Epithelial cell of esophagus (primary cell): ENCODE measurements around the gene SPRR1B.
A peak's percentile ranks its signal among the peaks of the same experiment; 100 is the strongest.
"Not testable (repeated sequence)": the region's sequence is repeated elsewhere in the genome, so short reads cannot be mapped to it uniquely, and the experiment has no call there.

Experiments
- DNase-seq: peaks from one replicate; pipeline ENCODE4 v3.0.0; 2010; ENCODE audit warnings: low read depth
- H3K4me3 ChIP-seq: 2 replicates; pipeline ENCODE4 v1.5.1; 2011; ENCODE audit warnings: mild to moderate bottlenecking, low read length, control low read depth
- TF ChIP-seq, protein P1 (sequence below): IDR thresholded peaks from 2 replicates; pipeline ENCODE4 v1.5.1; 2011; ENCODE audit warnings: low read depth, mild to moderate bottlenecking, low read length, control low read depth, inconsistent platforms; ENCODE audit not compliant: insufficient read depth; ENCODE audit errors: missing control alignments

The SPRR1B gene

DNA sequence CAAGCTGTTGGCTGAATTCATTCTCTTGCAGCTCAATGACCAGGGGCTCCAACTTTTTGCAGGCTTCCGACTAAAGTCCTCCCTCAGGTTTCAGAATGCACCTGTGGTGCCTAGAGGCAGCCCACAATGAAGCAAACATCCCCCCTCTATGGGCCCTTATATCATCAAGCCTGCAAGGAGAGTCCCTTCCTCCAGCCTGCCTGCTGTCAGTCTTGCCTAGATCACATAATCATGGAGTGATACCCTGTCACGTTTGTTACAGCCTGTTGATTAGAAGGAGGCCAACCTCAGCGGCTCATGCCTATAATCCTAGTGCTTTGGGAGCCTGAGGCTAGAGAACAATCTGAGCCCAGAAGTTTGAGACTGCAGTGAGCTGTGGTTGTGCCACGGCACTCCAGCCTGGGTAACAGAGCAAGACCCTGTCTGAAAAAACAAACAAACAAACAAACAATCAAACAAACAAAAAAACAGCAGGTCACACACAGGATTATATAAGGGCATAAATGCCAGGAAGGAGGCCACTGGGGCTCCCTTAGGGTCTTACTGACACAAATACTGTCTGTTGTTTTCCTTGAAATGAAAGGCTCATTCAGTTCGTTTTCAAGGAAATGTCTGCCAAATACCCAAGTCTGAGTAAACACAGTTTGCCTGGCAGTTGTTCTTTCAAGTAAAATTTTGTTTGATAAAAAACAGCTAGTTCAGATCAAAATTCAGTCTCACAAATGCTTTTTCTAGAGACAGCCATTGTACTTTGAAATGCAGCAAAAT, 34.2 kb upstream of the SPRR1B start:
- H3K4me3 ChIP-seq, result no peak overlapping the region
- TF ChIP-seq, protein P1, sequence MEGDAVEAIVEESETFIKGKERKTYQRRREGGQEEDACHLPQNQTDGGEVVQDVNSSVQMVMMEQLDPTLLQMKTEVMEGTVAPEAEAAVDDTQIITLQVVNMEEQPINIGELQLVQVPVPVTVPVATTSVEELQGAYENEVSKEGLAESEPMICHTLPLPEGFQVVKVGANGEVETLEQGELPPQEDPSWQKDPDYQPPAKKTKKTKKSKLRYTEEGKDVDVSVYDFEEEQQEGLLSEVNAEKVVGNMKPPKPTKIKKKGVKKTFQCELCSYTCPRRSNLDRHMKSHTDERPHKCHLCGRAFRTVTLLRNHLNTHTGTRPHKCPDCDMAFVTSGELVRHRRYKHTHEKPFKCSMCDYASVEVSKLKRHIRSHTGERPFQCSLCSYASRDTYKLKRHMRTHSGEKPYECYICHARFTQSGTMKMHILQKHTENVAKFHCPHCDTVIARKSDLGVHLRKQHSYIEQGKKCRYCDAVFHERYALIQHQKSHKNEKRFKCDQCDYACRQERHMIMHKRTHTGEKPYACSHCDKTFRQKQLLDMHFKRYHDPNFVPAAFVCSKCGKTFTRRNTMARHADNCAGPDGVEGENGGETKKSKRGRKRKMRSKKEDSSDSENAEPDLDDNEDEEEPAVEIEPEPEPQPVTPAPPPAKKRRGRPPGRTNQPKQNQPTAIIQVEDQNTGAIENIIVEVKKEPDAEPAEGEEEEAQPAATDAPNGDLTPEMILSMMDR, result no peak
- no peak for DNase-seq

DNA sequence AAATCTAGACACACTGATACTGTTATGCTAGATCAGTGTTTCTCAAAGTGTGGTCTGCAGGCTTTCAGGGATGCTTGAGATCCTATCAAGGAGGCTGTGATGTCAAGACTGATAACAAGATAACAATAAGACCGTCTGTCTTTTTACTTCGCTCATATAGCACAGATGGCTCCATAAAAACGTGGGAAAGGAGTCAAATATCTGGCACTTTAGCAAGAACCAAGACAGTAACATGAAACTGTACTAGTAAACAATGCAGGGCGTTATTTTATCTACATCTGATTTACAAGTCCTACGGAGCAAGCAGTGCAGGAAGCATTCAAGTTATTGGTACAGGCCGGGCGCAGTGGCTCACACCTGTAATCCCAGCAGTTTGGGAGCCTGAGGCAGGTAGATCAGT, 33.1 kb upstream of the SPRR1B start:
- DNase-seq, result no peak
- no peak overlapping the region for H3K4me3 ChIP-seq
- TF ChIP-seq, protein P1, result no peak

DNA sequence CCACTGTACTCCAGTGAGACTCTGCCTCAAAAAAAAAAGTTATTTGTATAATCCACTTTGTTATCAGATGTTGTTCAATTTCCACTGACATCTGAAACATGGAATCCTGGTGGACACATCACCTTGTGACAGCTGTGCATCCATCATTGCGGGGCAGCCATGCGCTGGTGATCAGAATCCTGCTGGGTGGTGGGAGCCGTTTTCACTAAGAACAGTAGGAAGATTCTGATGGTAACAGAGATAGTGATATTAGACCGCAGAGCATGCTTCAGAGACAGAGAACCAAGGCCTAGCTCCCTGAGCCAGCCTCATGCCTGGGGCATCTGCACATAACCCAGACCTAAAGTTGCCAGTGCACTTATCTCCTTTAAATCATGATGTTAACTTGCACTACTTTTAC, 32.5 kb upstream of the SPRR1B start:
- TF ChIP-seq, protein P1, result no peak
- H3K4me3 ChIP-seq, result no peak overlapping the region
- DNase-seq, result no peak

DNA sequence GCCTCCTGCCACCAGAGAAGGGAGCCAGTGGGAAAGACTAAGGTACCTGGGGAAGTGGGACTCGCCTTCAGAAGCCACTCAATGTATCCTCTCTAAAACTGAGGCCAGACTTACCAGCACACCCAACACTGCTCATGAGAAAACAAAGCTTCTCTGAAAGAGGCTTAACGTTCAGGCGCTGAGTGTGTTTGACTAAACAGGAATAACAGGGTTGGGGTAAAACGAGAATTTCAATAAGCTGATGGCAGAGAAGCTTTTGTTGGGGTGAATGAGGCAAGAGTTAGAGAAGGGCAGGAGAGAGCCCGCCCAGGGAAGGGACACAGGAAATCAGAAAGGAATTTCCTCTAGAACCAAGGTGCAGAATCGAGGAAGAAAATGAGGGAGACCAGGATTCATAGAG, 31.2 kb upstream of the SPRR1B start:
- H3K4me3 ChIP-seq, result no peak overlapping the region
- peak; percentile 78 for DNase-seq
- TF ChIP-seq, protein P1, result no peak

DNA sequence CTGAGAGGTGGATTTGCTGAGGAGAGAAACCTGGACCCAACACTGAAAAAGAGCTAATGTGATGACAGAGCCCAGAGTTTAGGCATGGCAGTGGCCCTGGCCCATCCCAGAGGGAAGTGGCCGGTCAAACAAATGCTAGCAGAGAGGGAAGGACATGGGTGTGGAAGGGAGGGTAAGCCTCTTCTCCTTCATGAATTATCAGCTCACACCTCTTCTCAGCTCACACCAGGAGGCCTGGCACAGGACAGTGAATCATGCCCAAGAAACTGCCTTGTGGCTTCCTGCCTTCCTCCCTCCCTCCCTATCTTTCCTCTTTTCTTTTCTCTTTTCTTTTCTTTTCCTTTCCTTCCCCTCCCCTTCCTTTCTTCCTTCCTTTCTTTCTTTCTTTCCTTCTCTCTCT, 30.7 kb upstream of the SPRR1B start:
- peak; percentile 68 for DNase-seq
- TF ChIP-seq, protein P1, result no peak
- no peak overlapping the region for H3K4me3 ChIP-seq

DNA sequence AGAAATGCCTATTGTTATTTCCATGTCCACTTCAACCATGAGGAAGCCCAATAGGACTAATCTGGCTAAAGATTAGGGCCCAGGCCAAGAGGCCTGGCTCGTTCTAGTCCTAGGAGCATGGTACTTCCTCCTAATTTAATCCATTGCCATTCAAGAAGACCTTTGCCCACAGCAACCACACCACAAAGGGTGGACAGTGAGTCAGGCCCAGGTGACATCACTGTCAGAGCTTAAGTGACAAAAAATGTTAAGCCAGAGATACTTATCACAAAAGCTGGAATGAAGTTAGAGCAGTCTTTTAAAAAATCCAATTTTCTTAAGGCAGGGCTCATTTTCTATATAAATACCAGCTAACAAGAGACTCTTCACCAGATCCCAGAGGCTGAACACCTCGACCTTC, 29.6 kb upstream of the SPRR1B start, which contains the start of gene SPRR3:
TSS of gene SPRR3 (plus strand) at position 368 of the 400 bp plus-strand sequence. CDS start 1,272 bp downstream, outside the sequence.
- no peak within 1 kb of the TSS for H3K4me3 ChIP-seq
- TF ChIP-seq, protein P1, result no peak

DNA sequence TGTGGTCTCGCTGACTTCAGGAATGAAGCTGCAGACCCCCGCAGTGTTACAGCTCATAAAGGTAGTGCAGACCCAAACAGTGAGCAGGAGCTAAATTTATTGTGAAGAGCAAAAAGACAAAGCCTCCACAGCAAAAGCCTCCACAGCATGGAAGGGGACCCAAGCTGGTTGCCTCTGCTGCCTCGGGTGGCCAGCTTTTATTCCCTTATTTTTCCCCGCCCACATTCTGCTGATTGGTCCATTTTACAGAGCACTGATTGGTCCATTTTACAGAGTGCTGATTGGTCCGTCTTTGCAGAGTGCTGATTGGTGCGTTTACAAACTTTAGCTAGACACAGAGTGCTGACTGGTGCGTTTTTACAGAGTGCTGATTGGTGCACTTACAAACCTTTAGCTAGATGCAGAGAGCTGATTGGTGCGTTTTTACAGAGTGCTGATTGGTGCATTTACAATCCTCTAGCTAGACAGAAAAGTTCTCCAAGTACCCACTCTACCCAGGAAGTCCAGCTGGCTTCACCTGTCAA, 19.7 kb upstream of the SPRR1B start:
- not testable (repeated sequence) for H3K4me3 ChIP-seq, DNase-seq

More for the DNA sequence above, 29.6 kb upstream of the SPRR1B start, which contains the start of gene SPRR3:
- no peak for DNase-seq

DNA sequence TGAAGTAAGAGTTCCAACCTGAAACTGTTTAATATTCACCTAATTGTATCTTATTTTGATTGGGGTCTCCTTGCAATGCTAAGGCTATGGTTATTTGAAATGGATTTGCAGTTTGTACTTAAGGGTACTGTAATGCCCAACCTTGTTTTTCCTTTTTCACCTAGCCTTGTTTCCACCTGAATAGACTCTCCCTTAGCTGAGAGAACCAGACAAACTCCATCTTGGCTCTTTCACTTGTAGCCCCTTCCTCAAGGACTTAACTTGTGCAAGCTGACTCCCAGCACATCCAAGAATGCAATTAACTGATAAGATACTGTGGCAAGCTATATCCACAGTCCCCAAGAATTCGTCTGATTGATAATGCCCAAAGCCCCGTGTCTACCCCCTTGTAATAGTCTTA, 9.2 kb upstream of the SPRR1B start:
- H3K4me3 ChIP-seq, DNase-seq: not testable (repeated sequence)

DNA sequence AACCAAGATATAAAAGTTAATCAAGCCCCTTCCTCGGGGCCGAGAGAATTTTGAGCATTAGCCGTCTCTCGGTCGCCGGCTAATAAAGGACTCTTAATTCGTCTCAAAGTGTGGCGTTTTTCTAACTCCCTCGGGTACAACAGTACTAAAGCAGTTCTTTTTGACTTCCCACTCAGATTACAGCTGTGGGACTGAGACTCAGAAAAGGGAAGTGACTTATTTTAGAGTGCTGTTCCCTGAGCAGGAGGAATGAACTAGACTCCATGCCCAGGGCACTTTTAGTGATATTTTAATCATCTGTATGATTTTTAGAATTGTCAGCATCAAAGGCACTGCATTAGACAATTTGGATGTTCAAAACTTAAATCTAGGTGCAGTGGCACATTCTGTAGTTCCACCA, 8.7 kb upstream of the SPRR1B start:
- H3K4me3 ChIP-seq, DNase-seq: not testable (repeated sequence)
